Esophagus muscularis mucosa (tissue), 4 donors: ENCODE results near the gene MAP3K20.

Source experiments
- CTCF ChIP-seq, 3 experiments: fragments of 200-600 bp in 2 of 3; fragments of 450-650 bp in 1 of 3; sonication (generic) in 2 of 3; IDR thresholded peaks; one replicate each; pipeline ENCODE4 v1.5.1; 2017 to 2019; ENCODE audit warnings: antibody characterized with exemption in 3 of 3, mild to moderate bottlenecking in 2 of 3, moderate library complexity in 1 of 3
- EP300 ChIP-seq: sonication (generic); formaldehyde crosslinking; IDR thresholded peaks from one replicate; pipeline ENCODE4 v1.6.1; 2017; ENCODE audit warnings: antibody characterized with exemption
- POLR2AphosphoS5 ChIP-seq, 2 donors: sonication (generic); formaldehyde crosslinking; IDR thresholded peaks; one replicate each; pipeline ENCODE4 v1.6.1; 2017; ENCODE audit warnings: antibody characterized with exemption in 2 of 2

- TF ChIP-seq CTCF (IDR thresholded peaks at IDR 0.05) (no peak), EP300 (no peak), POLR2AphosphoS5 (IDR thresholded peaks at IDR 0.05) (no peak)
These were observed 214.4 kb downstream of the MAP3K20 start for GRCh38 chr2:173290046-173290445.
